ENCODE results near the gene TBC1D19.

DNA sequence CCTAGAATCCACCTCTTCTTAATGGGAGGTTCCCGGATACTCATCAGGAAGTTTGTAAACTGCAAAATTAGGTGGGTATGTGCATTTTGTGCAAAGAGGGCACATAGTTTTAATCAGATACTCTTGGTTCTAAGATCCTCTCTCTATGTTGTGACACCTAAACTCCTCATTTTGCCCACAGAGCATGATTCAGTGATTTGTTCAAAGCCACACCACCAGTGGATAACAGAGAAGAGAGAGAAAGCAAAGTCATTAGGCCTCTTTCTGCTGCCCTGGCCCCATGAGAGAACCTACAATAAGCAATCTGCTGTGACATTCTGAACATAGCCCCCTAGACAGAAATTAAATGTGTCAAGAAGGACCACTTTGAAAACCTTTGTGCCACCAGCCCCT, 204.5 kb downstream of the TBC1D19 start:
- no peak for TF ChIP-seq POLR2A (IDR thresholded peaks at IDR 0.05; ENCODE audit: low read depth)
- TF ChIP-seq POLR2AphosphoS5 (IDR thresholded peaks at IDR 0.05), result no peak
- TF ChIP-seq, protein P1, sequence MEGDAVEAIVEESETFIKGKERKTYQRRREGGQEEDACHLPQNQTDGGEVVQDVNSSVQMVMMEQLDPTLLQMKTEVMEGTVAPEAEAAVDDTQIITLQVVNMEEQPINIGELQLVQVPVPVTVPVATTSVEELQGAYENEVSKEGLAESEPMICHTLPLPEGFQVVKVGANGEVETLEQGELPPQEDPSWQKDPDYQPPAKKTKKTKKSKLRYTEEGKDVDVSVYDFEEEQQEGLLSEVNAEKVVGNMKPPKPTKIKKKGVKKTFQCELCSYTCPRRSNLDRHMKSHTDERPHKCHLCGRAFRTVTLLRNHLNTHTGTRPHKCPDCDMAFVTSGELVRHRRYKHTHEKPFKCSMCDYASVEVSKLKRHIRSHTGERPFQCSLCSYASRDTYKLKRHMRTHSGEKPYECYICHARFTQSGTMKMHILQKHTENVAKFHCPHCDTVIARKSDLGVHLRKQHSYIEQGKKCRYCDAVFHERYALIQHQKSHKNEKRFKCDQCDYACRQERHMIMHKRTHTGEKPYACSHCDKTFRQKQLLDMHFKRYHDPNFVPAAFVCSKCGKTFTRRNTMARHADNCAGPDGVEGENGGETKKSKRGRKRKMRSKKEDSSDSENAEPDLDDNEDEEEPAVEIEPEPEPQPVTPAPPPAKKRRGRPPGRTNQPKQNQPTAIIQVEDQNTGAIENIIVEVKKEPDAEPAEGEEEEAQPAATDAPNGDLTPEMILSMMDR (IDR thresholded peaks at IDR 0.05), result no peak
- no peak for TF ChIP-seq EP300 (IDR thresholded peaks at IDR 0.05)
